ENCODE measurements around the gene TMX3. TPM values are rescaled to one million over a fixed set of nuclear protein-coding genes. Genes with fewer than 3 reads are reported as not detected.

TMX3 gene
- total RNA-seq, 6 donors from 2014 or later = 25.0 to 67.1 (median 50.8) TPM

GRCh38 chr18:68721681-68722583, 7.0 kb upstream of the TMX3 start:
- Histone ChIP-seq H3K4me3 (peak overlapping the region in 3 of 4 donors; percentile 19 to 36 (median 36)), H3K27ac (peak overlapping the region; percentile 42 to 71 (median 56)), H3K27me3 (no peaks in the 10 kb centered on the region), H3K4me1 (no peaks in the 10 kb centered on the region), H3K9me3 (no peaks in the 10 kb centered on the region), H3K36me3 (no peaks in the 10 kb centered on the region)
- no peak for TF ChIP-seq POLR2AphosphoS5 (IDR thresholded peaks at IDR 0.05)
- TF ChIP-seq POLR2A (IDR thresholded peaks at IDR 0.05) = no peak
- TF ChIP-seq EP300 (IDR thresholded peaks at IDR 0.05) = no peak
- TF ChIP-seq CTCF (IDR thresholded peaks at IDR 0.05) = no peak
- no peak for DNase-seq
- 44 to 52% methylated on average over 8 of the region's 8 CpGs for whole genome bisulfite sequencing, 2 donors
- peak in 1 of 2 donors; percentile 63 for ATAC-seq (ENCODE audit: low FRiP score in 2 of 2)

- peaks cover 0 to 30% (median 14%) of the 10 kb centered on the region in 4 donors for H3K36me3 ChIP-seq
- no peaks in the 10 kb centered on the region for H3K9me3 ChIP-seq
- peak overlapping the region; percentile 79 to 99 (median 88) for H3K4me3 ChIP-seq
- peaks cover 13 to 28% (median 16%) of the 10 kb centered on the region in 4 donors for H3K4me1 ChIP-seq
- ATAC-seq (ENCODE audit: low FRiP score in 2 of 2) (peak in 1 of 2 donors; percentile 37), DNase-seq (no peak)
- no peak for TF ChIP-seq POLR2A (IDR thresholded peaks at IDR 0.05)
- TF ChIP-seq POLR2AphosphoS5 (IDR thresholded peaks at IDR 0.05) = no peak
- TF ChIP-seq EP300 (IDR thresholded peaks at IDR 0.05) = no peak
- no peak for TF ChIP-seq CTCF (IDR thresholded peaks at IDR 0.05)
- H3K27ac ChIP-seq = peak overlapping the region; percentile 84 to 92 (median 86)
- 0% methylated on average over 9 to 14 of the region's 14 CpGs for whole genome bisulfite sequencing, 2 donors
- H3K27me3 ChIP-seq = no peaks in the 10 kb centered on the region
Measured at GRCh38 chr18:68714366-68714711, 569 bp downstream of the TMX3 start.

- DNase-seq = no peak
- Histone ChIP-seq H3K4me3 (peak overlapping the region; percentile 79 to 99 (median 88)), H3K36me3 (peaks cover 0 to 36% (median 17%) of the 10 kb centered on the region in 4 donors), H3K27ac (no peak overlapping the region), H3K27me3 (no peaks in the 10 kb centered on the region), H3K4me1 (peaks cover 13 to 28% (median 16%) of the 10 kb centered on the region in 4 donors), H3K9me3 (no peaks in the 10 kb centered on the region)
- WGBS, 2 donors = 32% methylated on average over 6 of the region's 6 CpGs
- TF ChIP-seq EP300 (IDR thresholded peaks at IDR 0.05) (no peak), POLR2A (IDR thresholded peaks at IDR 0.05) (no peak), POLR2AphosphoS5 (IDR thresholded peaks at IDR 0.05) (no peak), CTCF (IDR thresholded peaks at IDR 0.05) (no peak)
- no peak for ATAC-seq (ENCODE audit: low FRiP score in 2 of 2)
Measured at GRCh38 chr18:68713796-68714195, 1.1 kb downstream of the TMX3 start.

GRCh38 chr18:68713131-68713530, 1.8 kb downstream of the TMX3 start:
- H3K27me3 ChIP-seq = no peaks in the 10 kb centered on the region
- H3K4me1 ChIP-seq = peaks cover 13 to 28% (median 16%) of the 10 kb centered on the region in 4 donors
- 80 to 91% methylated on average over 4 of the region's 4 CpGs for WGBS, 2 donors
- no peak overlapping the region for H3K4me3 ChIP-seq
- no peaks in the 10 kb centered on the region for H3K9me3 ChIP-seq
- peaks cover 0 to 41% (median 17%) of the 10 kb centered on the region in 4 donors for H3K36me3 ChIP-seq
- TF ChIP-seq POLR2AphosphoS5 (IDR thresholded peaks at IDR 0.05) = no peak
- no peak for TF ChIP-seq POLR2A (IDR thresholded peaks at IDR 0.05)
- TF ChIP-seq EP300 (IDR thresholded peaks at IDR 0.05) = no peak
- no peak for DNase-seq
- no peak for ATAC-seq (ENCODE audit: low FRiP score in 2 of 2)
- H3K27ac ChIP-seq = no peak overlapping the region

DNA sequence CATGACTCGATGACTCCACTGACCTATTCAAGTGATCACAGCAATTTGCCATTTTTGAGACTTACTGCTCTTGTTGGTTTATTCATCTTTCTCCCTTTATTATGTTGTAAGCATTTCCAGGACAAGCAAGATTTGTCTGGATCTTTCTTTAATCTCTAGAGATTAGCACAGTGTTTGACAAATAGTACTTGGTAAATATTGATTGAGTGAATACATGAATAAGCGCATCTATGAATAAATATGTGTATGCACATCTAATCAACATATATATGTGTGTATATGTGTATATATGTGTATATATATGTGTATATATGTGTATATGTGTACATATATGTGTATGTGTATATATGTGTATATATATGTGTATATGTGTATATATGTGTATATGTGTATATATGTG, 7.3 kb downstream of the TMX3 start:
- TF ChIP-seq CTCF (IDR thresholded peaks at IDR 0.05) (no peak), POLR2A (IDR thresholded peaks at IDR 0.05) (no peak), POLR2AphosphoS5 (IDR thresholded peaks at IDR 0.05) (no peak), EP300 (IDR thresholded peaks at IDR 0.05) (no peak)

More for the DNA sequence above, 7.3 kb downstream of the TMX3 start:
- Histone ChIP-seq H3K36me3 (peaks cover 0 to 75% (median 16%) of the 10 kb centered on the region in 4 donors), H3K27ac (no peak overlapping the region), H3K27me3 (no peaks in the 10 kb centered on the region), H3K4me3 (no peak overlapping the region), H3K9me3 (no peaks in the 10 kb centered on the region), H3K4me1 (peaks cover 0 to 14% (median under 1%) of the 10 kb centered on the region in 4 donors)
- no peak for DNase-seq
- WGBS, 2 donors = 89 to 92% methylated on average over 2 of the region's 2 CpGs
- no peak for ATAC-seq (ENCODE audit: low FRiP score in 2 of 2)

Measured in upper lobe of left lung (tissue), 6 donors.